ENCODE results near the gene AKAP13. TPM values are rescaled to one million over a fixed set of nuclear protein-coding genes. Genes with fewer than 3 reads are reported as not detected.
A peak's percentile ranks its signal among the peaks of the same experiment; 100 is the strongest.

Gene AKAP13
- total RNA-seq, 1 experiment from 2014 or later, result 47.3 TPM

GRCh38 chr15:85381850-85382751 lies 1.7 kb downstream of the AKAP13 start:
- Histone ChIP-seq H3K9ac (ENCODE audit: extremely low read depth, insufficient read length, low read length) (no peak overlapping the region), H4K5ac (ENCODE audit: insufficient read length, low read depth, low read length) (no peak overlapping the region), H4K91ac (ENCODE audit: insufficient read length, low read depth, low read length) (no peak overlapping the region), H3K27me3 (ENCODE audit: insufficient read depth, low read length) (no peaks in the 10 kb centered on the region), H3K4ac (ENCODE audit: low read depth, low read length) (no peak overlapping the region), H2BK15ac (ENCODE audit: low read depth, low read length) (no peak overlapping the region), H3K56ac (ENCODE audit: insufficient read length, low read depth, low read length) (no peak overlapping the region), H3K9me3 (ENCODE audit: control insufficient read depth, low read depth, low read length) (no peaks in the 10 kb centered on the region), H3K23me2 (ENCODE audit: insufficient read length, low read depth, low read length, poor library complexity, severe bottlenecking) (peaks cover 5% of the 10 kb centered on the region), H3K18ac (ENCODE audit: insufficient read length, low read depth, low read length) (no peak overlapping the region), H3K4me2 (ENCODE audit: insufficient read depth, insufficient read length, low read length) (peak overlapping the region; percentile 54), H3K27ac (ENCODE audit: insufficient read length, low read depth, low read length) (no peak overlapping the region), H2BK12ac (ENCODE audit: insufficient read length, low read depth, low read length) (no peak overlapping the region), H2AFZ (ENCODE audit: low read length) (no peak overlapping the region), H3K4me1 (ENCODE audit: insufficient read depth, low read length) (0 out of 2 replicates have a peak, but pooled peaks cover 2% of the 10 kb centered on the region), H2BK20ac (ENCODE audit: low read depth, low read length, poor library complexity, severe bottlenecking) (no peak overlapping the region), H2BK5ac (ENCODE audit: insufficient read length, low read length) (no peak overlapping the region), H3K79me2 (ENCODE audit: insufficient read depth, low read length) (peaks cover 8% of the 10 kb centered on the region; the same call in 1 of the 2 replicates), H4K20me1 (ENCODE audit: control insufficient read depth, insufficient read depth, insufficient read length) (no peaks in the 10 kb centered on the region), H3K23ac (ENCODE audit: insufficient read length, low read depth, low read length) (no peak overlapping the region), H3K14ac (ENCODE audit: insufficient read depth, low read length) (no peak overlapping the region), H3K79me1 (ENCODE audit: insufficient read depth, low read depth, low read length, poor library complexity, severe bottlenecking) (peaks cover 4% of the 10 kb centered on the region), H3T11ph (ENCODE audit: low read length) (no peak overlapping the region), H2AK5ac (ENCODE audit: insufficient read length, low read length) (no peak overlapping the region), H2BK120ac (ENCODE audit: low read depth, low read length, poor library complexity, severe bottlenecking) (no peak overlapping the region), H4K8ac (replicated peaks; ENCODE audit: insufficient read length, low read depth, low read length) (no peak overlapping the region)
- no CpG with 5 or more reads among the region's 10 CpGs for WGBS (ENCODE audit: extremely low coverage, insufficient read length, low lambda C conversion rate)
- Mint-ChIP-seq H3K27ac (no peak overlapping the region), H3K27me3 (ENCODE audit: low read depth) (no peaks in the 10 kb centered on the region), H3K36me3 (ENCODE audit: insufficient read depth in 1 of 3, low read depth in 3 of 3) (peaks cover 2 to 4% (median 2%) of the 10 kb centered on the region in 3 experiments; a peak in 4 of 7 replicates), H3K9me3 (no peaks in the 10 kb centered on the region), H3K4me3 (peak overlapping the region; percentile 80 to 90), H3K4me1 (peaks cover 19 to 27% of the 10 kb centered on the region in 2 experiments)
- DNase-seq, result no peak
- TF ChIP-seq CTCF (conservative IDR thresholded peaks at IDR 0.05), result no peak
